IPS-NIHi7 (cell line): ENCODE measurements around the gene SEC24D.

Source experiments
- DNase-seq: peaks from one replicate; pipeline ENCODE4 v3.0.0; 2012; ENCODE audit warnings: mixed read lengths; ENCODE audit errors: extremely low spot score

Gene SEC24D

DNA sequence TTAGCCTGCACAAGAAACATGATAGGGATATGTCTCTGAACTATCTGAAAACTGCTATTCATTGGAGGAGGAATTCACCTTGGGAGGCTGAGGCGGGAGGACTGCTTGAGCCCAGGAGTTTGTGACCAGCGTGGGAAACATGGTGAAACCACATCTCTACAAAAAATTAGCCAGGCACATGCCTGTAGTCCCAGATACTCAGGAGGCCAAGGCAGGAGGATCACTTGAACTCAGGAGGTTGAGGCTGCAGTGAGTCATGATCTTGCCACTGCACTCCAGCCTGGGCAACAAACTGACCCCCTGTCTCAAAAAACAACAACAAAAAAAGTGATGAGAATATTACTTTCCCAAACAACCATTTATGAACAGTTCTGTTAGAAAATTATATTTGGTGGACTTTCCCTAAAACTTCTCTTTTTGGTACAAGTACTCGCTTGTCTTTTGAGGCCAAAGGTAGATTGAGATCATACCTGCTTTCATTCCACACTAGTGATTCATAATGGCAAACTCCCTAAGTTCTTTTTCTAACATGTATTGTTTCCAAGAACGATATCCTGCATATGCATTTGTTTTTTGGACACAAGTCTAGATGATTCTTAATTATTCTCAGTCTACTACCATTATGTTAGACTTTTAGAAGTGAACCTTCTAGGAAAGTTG lies 117.3 kb downstream of the SEC24D start:
- DNase-seq = no peak

DNA sequence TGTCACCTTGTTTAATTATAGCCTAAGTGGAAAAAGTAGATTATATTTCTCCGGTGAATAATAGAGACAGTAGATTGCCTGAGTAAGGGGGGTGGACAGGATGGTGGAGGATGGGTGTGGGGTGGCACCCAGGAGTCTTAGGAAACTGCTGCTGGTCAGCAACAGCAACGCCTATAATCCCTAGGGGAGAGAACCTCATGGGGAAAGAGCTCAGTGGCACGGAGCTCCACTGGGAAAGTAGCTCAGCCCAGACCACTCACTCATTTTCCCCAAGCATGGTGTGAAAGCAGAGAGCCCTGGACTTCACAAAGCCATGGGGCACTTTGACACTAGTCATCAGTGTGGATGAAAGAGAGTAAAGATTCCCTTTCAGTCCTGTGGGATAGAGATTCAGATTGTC lies 119.6 kb downstream of the SEC24D start:
- peak; percentile 16 for DNase-seq

DNA sequence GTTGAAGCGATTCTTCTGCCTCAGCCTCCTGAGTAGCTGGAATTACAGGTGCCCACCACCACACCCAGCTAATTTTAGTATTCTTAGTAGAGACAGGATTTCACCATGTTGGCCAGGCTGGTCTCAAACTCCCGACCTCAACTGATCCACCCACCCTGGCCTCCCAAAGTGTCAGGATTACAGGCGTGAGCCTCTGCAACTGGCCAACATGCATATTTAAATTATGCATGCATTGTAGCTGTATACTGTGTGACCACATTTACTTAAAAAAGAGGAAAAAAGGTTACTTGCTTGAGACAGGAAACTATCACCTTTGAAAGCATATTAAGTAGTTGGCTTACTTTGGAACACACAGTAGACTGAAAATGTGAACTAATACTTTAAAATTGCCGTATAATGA lies 121.2 kb downstream of the SEC24D start:
- no peak for DNase-seq

DNA sequence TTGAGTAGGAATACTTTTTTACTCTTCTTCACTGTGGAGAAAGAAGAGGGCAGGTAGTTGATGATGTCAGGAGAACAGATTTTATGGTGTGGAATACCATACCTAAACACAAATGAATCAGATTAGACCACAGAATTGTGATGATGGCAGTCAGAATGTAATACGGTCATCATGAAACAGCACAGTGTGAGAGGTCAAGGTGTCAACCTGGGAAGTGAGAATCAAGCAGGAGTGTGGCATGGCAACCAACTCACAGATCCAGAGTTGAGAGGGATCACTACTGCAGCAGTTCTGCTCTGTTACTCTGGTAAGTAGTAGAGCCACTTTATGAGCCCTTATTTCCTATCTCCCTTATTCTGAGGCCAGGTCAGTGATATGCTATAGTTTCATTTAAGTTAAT lies 123.1 kb downstream of the SEC24D start:
- DNase-seq = no peak

DNA sequence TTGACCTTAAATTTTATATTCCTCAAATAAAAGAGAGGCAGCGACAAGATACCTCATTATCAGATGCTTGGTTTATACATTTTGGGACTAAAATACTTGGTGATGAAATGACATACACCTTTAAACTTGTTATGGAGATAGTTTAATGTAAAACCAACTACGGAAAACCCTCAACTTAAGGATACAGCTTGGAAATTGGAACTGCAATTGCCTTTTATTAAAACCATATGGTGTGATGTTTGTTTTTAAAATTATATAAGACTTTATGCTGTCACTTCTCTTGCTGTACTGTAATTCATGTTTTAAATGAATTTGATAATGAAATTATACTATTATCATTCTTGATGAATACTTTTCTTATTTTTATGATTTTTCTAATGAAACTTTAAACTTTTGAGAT lies 124.9 kb downstream of the SEC24D start:
- no peak for DNase-seq

DNA sequence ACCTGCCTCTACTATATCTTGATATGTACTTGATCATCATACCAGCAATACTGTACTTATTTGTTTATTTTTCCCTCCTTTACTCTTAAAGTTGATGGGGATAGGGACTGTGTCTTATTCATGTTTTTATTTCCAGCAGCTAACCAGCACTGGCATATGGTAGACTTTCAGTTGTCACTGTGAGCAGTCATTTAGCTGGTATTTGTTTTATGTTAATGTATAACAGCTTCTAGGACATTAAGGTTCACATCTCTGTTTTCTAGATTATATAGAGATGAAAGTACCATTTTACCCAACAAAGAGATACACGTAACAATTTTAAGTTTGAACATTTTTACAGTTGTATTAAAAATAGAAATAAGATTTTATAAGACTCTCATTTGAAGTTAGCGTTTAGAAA lies 132.8 kb downstream of the SEC24D start:
- no peak for DNase-seq

DNA sequence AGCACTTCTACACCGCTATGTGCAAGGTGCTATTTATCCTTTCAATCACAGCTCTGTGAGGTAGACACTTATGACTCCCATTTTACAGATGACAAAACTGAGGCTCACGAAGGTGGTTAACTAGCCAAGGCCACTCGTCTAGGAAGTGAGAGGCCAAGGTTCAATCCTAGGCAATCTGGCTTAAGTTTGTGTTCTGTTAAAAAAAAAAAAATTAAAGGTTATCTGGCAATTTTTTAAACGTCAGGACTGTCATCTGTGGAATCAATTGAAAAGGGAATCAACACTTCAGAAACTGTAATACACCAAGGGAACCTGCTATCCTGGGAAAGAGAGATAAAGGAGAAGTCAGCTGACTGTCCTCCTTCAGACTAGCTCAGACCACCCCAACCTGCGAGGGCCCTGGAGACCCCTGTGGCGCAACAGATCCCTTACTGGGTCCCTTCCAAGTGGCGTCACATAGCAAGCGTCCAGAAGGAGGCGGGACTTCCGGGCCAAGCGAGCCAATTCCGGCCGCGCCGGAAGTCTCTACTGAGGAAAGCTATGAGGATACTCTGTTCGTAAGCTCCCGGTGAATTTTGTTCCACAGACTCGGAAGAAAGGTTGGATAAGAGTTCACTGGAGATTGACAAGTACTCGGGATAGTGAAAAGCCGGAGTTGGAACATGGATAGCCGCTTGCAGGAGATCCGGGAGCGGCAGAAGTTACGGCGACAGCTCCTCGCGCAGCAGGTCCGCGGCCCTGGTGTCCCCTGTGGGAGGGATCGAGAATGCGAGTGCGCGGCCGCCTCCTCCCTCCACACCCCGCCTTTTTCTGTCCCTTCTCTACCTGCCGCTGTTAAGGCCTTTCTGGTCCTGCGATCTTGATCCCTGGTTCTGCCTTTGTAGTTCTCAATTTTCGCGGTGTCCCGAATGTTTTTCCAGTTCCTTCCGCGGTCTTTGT lies 150.8 kb downstream of the SEC24D start, which contains the start of gene METTL14:
Gene METTL14, plus strand, starts transcription at position 520 of the 939 bp plus-strand sequence. Its CDS starts 143 bp downstream, at position 663.
- peak; percentile 95 for DNase-seq

DNA sequence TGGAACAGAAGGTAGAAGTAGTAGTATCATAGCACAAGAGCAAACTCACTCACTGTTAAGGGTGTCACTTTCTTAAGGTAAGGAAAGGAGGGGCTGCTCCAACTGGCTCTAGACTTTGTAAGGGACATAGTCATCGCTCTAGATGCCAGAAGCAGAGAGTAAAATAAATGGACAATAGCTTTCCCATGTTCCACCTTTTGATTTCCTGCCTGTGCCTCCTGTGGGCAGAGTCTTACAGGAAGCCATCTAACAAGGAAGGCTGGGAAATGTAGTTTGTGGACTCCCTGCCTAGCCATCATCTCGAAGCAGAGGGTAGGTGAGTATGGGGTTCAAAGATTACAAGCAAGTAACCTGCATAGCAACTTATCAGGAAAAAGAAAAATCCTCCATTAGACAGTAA lies 152.4 kb downstream of the SEC24D start:
- DNase-seq = peak; percentile 22

DNA sequence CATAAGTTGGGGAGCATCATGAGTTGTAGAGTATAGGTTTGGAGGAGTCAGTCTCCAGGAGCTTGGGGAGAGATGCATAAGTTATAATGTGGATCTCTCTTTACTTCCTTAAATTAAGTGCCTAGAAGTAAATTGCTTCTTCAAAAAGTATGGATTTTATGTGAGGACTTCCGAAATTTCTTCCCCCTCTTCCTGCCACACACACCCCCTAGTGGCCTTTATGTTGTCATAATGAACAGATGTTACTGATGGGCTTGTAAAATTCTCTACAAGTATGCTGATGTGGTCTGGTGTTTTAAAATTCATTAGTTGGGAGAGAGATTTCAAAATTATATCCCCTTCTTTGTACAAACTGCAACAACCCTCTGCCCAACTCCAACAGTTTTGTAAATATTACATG lies 153.0 kb downstream of the SEC24D start:
- DNase-seq = peak; percentile 15

DNA sequence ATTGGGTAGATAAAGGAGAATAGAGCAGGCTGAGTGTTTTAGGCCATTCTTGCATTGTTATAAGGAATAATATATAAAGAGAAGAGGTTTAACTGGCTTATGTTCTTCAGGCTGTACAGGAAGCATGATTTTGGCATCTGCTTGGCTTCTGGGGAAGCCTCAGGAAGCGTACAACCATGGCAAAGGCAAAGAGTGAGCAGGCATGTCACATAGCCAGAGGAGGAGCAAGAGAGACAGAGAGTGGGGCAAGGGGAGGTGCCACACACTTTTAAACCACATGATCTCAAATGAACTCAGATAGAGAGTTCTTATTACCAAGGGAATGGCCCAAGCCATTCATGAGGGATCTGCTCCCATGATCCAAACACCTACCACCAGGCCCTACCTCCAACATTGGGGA lies 155.1 kb downstream of the SEC24D start:
- DNase-seq = no peak

DNA sequence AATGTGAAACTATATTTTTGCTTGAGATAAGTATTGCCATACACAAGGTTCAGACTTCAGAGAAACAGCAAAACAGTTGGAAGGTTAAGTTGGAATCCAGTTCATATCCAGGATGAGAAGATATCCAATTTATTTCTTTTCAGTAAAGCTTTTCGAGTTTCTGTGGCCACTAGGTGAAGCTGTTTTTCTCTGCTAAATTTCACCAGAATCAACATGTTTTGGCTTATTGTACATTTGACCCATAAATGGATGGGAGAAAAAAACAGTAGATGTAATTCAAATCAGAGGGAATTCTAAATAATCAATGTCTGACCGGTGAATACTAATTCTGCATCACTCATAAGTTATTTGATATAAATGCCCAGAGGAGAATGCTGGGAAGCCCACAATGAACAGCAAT lies 159.8 kb downstream of the SEC24D start:
- no peak for DNase-seq
